ENCODE measurements around the gene INTS15. TPM values are rescaled to one million over a fixed set of nuclear protein-coding genes. Genes with fewer than 3 reads are reported as not detected.

Gene INTS15
- total RNA-seq, 2 experiments from 2014 or later: 33.0 to 40.9 TPM

DNA sequence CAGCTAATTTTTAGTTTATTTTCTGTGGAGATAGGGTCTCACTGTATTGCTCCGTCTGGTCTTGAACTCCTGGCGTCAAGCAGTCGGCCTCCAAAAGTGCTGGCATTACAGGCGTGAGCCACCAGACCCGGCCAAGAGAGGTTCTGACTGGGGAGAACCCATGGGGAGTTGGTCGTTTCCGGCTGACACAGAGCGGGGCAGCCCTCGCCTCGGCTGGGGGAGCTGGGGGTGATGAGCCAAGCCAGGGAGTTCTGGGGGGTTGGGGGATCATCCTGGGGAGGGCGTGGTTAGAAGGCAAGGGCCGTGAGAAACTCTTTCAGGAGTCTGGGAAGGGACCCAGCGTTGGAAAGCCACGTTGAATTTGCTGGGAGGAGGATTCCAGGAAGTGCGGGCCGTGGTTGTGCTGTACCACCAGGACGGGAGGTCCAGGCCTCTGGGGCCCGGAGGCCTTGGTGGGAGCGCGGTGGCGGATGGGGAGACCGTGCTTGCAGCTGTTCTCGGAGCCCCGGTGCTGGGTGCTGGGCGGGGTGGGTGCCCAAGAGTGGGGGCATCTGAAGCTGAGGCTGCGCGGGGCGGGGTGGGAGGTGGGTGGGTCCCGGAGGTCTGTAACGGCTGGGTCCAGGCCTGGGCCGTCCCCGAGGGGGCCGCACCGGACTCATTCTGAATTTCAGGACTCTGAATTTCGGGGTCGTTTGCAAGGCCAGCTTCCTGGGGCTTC lies 17.2 kb downstream of the INTS15 start:
- POLR2A ChIA-PET: interaction anchor here (0.6 kb wide), 1 partner anchor 79 kb away, joined by 3 read pairs; no protein-coding TSS in a partner anchor
- no peaks in the 10 kb centered on the region for H3K9me2 ChIP-seq (ENCODE audit: insufficient read depth, low read length)
- no peaks in the 10 kb centered on the region for H3K9me3 ChIP-seq (ENCODE audit: low read length)
- CTCF ChIA-PET (ENCODE audit: unreplicated experiment): no interaction called here
- H4K20me1 ChIP-seq (ENCODE audit: insufficient read depth, low read length): no peaks in the 10 kb centered on the region
- H3K27ac ChIP-seq (ENCODE audit: low read depth, low read length, poor library complexity, severe bottlenecking): no peak overlapping the region
- no peak overlapping the region for H3K4me2 ChIP-seq (ENCODE audit: low read length)
- intact Hi-C loops (cut with micrococcal nuclease; ENCODE audit: unreplicated experiment): no loop called here
- no peaks in the 10 kb centered on the region for H3K79me2 ChIP-seq (ENCODE audit: insufficient read depth, low read depth, low read length)
- peaks cover 45% of the 10 kb centered on the region for H3K36me3 ChIP-seq (ENCODE audit: insufficient read depth, low read length)
- TF ChIP-seq CTCF (conservative IDR thresholded peaks at IDR 0.05; ENCODE audit: low read length) (no peak), EZH2phosphoT487 (IDR thresholded peaks at IDR 0.05; ENCODE audit: borderline replicate concordance, low read depth, low read length) (no peak)
- BruUV-seq (replicated peaks): no TSS peak
- H2AFZ ChIP-seq (ENCODE audit: low read length): no peak overlapping the region
- no peak overlapping the region for H3K4me3 ChIP-seq (ENCODE audit: low read depth, low read length, poor library complexity, severe bottlenecking)
- no peak for DNase-seq (ENCODE audit: low spot score)
- H3K4me1 ChIP-seq (ENCODE audit: insufficient read depth, low read length, poor library complexity, severe bottlenecking): no peaks in the 10 kb centered on the region

DNA sequence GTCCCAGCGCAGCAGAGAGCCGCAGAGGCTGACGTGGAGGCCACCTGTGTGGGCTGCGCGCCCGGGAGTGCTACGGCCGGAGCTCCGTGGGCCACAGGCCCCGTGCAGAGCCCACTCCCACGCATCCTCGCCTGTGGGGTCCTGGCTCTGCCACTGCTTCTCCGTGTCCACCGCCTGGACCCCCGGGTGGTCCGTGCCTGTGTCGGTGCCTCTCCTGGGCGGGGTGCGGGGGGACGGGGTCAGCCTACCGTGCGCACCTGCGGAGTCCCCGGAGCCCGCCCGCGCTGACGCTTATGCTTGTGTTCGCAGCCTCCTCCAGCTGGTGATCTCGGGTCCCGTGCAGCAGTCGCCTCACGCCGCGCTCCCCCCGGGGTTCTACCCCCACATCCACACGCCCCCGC lies 17.8 kb downstream of the INTS15 start:
- Histone ChIP-seq H3K79me2 (ENCODE audit: insufficient read depth, low read depth, low read length) (no peaks in the 10 kb centered on the region), H2AFZ (ENCODE audit: low read length) (no peak overlapping the region), H4K20me1 (ENCODE audit: insufficient read depth, low read length) (no peaks in the 10 kb centered on the region), H3K27ac (ENCODE audit: low read depth, low read length, poor library complexity, severe bottlenecking) (no peak overlapping the region), H3K4me3 (ENCODE audit: low read depth, low read length, poor library complexity, severe bottlenecking) (no peak overlapping the region), H3K9me3 (ENCODE audit: low read length) (no peaks in the 10 kb centered on the region), H3K4me2 (ENCODE audit: low read length) (no peak overlapping the region), H3K36me3 (ENCODE audit: insufficient read depth, low read length) (peaks cover 38% of the 10 kb centered on the region), H3K4me1 (ENCODE audit: insufficient read depth, low read length, poor library complexity, severe bottlenecking) (no peaks in the 10 kb centered on the region), H3K9me2 (ENCODE audit: insufficient read depth, low read length) (no peaks in the 10 kb centered on the region)
- no peak for DNase-seq (ENCODE audit: low spot score)
- intact Hi-C loops (cut with micrococcal nuclease; ENCODE audit: unreplicated experiment): no loop called here
- BruUV-seq (replicated peaks): no TSS peak
- ChIA-PET POLR2A (interaction anchor here (0.6 kb wide), 1 partner anchor 80 kb away, joined by 3 read pairs; no protein-coding TSS in a partner anchor), CTCF (ENCODE audit: unreplicated experiment) (no interaction called here)
- TF ChIP-seq CTCF (conservative IDR thresholded peaks at IDR 0.05; ENCODE audit: low read length): no peak
- TF ChIP-seq EZH2phosphoT487 (IDR thresholded peaks at IDR 0.05; ENCODE audit: borderline replicate concordance, low read depth, low read length): no peak

- DNase-seq (ENCODE audit: low spot score): no peak
- ChIA-PET CTCF (ENCODE audit: unreplicated experiment) (no interaction called here), POLR2A (interaction anchor here (0.6 to 1.2 kb wide), 2 partner anchors 33 to 346 kb away, joined by 3 to 5 read pairs; no protein-coding TSS in a partner anchor)
- no peak overlapping the region for H2AFZ ChIP-seq (ENCODE audit: low read length)
- no TSS peak for BruUV-seq (replicated peaks)
- H3K27ac ChIP-seq (ENCODE audit: low read depth, low read length, poor library complexity, severe bottlenecking): no peak overlapping the region
- peaks cover 34% of the 10 kb centered on the region for H3K36me3 ChIP-seq (ENCODE audit: insufficient read depth, low read length)
- H3K79me2 ChIP-seq (ENCODE audit: insufficient read depth, low read depth, low read length): no peaks in the 10 kb centered on the region
- no peaks in the 10 kb centered on the region for H3K9me3 ChIP-seq (ENCODE audit: low read length)
- TF ChIP-seq EZH2phosphoT487 (IDR thresholded peaks at IDR 0.05; ENCODE audit: borderline replicate concordance, low read depth, low read length) (no peak), CTCF (conservative IDR thresholded peaks at IDR 0.05; ENCODE audit: low read length) (no peak)
- H3K4me1 ChIP-seq (ENCODE audit: insufficient read depth, low read length, poor library complexity, severe bottlenecking): no peaks in the 10 kb centered on the region
- no peak overlapping the region for H3K4me2 ChIP-seq (ENCODE audit: low read length)
- no peaks in the 10 kb centered on the region for H3K9me2 ChIP-seq (ENCODE audit: insufficient read depth, low read length)
- no peak overlapping the region for H3K4me3 ChIP-seq (ENCODE audit: low read depth, low read length, poor library complexity, severe bottlenecking)
- no peaks in the 10 kb centered on the region for H4K20me1 ChIP-seq (ENCODE audit: insufficient read depth, low read length)
- intact Hi-C loops (cut with micrococcal nuclease; ENCODE audit: unreplicated experiment): no loop called here
Measured at GRCh38 chr7:6608081-6608480, 18.3 kb downstream of the INTS15 start.
